Upper lobe of left lung (tissue), 4 donors: ENCODE data around the gene CLASP1.

Experiments used
- POLR2A ChIP-seq, 4 donors: fragments of 450-650 bp; IDR thresholded peaks; one replicate each; pipeline ENCODE4 v1.5.1; 2016 to 2017; ENCODE audit warnings: antibody characterized with exemption in 4 of 4, mild to moderate bottlenecking in 2 of 4
- POLR2AphosphoS5 ChIP-seq, 2 donors: sonication (generic); formaldehyde crosslinking; IDR thresholded peaks; one replicate each; pipeline ENCODE4 v1.5.1; 2017; ENCODE audit warnings: antibody characterized with exemption in 2 of 2
- TF ChIP-seq, protein P1 (sequence below), 6 experiments: fragments of 450-650 bp in 4 of 6; fragments of 200-600 bp in 2 of 6; sonication (generic) in 2 of 6; IDR thresholded peaks; one replicate each; pipeline ENCODE4 v1.5.1; 2016 to 2019; ENCODE audit warnings: antibody characterized with exemption in 6 of 6

DNA sequence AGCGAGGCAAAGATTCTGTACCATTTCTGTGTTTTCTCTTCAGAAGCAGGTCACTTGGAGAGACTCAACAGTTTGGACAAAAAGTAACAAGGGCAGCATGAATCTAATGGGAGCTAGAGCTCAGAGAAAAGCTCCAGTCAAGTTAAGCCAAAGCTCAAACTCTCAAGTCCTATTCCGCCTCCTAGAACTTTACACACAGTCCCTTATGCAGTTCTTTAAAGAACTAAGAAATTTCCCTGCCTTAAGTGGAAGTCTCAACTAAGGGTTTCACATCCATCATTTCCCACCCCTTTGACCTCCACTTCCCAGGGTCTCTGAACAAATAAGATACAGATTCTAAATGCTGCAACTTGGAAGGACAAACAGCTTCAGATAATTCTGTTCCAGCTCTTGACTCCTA, 239.9 kb downstream of the CLASP1 start:
- TF ChIP-seq, protein P1, sequence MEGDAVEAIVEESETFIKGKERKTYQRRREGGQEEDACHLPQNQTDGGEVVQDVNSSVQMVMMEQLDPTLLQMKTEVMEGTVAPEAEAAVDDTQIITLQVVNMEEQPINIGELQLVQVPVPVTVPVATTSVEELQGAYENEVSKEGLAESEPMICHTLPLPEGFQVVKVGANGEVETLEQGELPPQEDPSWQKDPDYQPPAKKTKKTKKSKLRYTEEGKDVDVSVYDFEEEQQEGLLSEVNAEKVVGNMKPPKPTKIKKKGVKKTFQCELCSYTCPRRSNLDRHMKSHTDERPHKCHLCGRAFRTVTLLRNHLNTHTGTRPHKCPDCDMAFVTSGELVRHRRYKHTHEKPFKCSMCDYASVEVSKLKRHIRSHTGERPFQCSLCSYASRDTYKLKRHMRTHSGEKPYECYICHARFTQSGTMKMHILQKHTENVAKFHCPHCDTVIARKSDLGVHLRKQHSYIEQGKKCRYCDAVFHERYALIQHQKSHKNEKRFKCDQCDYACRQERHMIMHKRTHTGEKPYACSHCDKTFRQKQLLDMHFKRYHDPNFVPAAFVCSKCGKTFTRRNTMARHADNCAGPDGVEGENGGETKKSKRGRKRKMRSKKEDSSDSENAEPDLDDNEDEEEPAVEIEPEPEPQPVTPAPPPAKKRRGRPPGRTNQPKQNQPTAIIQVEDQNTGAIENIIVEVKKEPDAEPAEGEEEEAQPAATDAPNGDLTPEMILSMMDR (IDR thresholded peaks at IDR 0.05): no peak
- TF ChIP-seq POLR2AphosphoS5 (IDR thresholded peaks at IDR 0.05) (no peak), POLR2A (IDR thresholded peaks at IDR 0.05) (no peak)
